ENCODE data around the gene FGF9.
A peak's percentile ranks its signal among the peaks of the same experiment; 100 is the strongest.

The FGF9 gene

GRCh38 chr13:21675095-21675991 is 4.5 kb downstream of the FGF9 start:
- no peak for ATAC-seq

DNA sequence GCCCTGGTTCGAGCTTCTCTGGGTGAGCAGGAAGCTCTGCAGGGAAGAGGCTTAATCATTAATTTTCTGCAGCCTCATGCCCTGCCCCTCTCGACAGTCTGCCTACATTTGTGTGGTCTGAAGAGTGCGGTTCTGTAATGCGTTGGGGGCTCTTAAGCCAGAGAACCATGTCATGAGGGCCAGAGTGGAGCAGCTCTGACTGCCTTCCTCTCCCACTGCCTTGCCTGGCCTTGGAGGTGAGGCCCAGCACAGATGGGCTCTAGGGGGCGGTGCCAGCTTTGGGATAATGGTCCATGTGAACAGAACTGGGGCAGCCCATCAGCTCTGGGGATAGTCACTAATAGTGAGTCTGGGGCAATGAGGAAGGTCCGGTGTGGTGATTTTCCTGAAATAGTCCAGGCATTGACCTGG is 5.7 kb downstream of the FGF9 start:
- no peak for ATAC-seq

GRCh38 chr13:21677075-21677623 is 6.3 kb downstream of the FGF9 start:
- ATAC-seq, result no peak

DNA sequence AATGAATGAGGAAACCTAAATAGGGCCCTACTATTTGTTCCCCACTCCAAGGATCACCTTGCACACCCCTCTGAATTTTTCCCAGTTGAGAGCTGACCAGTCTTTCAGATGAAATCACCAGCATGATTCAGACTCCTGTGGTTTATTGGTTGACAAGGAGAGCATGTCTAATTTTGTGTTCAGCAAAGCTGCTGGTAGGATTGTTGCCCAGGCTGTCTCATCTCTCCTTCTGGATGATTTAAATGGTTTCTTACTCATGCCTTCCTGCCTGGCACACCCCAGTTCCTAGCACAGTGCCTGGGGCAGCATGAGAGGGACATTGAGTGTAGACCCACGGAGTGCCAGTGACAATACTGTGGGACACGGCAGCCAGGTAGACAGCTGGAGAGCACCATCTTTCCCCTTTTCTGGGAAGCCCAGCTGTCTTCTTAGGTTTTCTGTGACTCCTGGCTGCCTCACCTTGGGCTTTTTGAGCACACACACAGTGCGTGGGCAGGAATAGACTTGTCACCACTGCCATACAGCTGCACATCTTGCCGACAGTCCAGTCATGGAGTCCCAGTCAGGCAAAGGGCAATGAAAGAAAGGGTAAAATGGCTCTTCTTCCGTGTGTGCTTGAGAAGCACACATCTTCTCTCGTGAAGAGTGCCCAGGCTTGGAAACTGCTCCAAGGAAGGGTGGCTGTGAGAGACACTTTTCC is 12.3 kb downstream of the FGF9 start:
- no peak for ATAC-seq

- ATAC-seq, result no peak
These were observed 13.7 kb downstream of the FGF9 start for GRCh38 chr13:21684576-21684975.

DNA sequence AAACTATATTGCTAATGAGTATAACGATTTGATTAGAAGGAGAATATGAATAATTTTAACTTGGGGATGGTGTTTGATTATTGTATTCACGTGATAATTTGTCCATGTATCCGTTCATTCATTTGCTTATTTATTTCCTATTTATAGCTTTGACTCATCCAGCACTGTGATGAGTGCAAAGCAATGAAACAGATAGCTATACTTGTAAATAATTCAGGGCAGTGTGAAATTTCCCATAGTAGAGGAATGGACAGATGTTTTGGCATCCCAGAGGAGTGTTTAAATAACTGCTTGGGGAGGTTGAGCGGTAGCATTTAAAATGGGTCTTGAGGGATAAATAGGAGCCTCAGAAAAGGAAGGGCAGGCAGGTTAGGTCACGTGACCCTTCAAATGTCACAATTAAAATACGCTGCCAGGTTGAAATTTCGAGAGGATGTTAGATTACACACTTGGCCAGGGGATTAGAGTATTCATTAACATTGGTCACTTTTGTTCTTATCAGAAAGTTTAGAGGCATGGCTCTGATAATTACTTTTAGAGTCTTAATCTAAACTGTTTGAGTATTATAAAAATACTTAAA is 14.7 kb downstream of the FGF9 start:
- ATAC-seq, result no peak

DNA sequence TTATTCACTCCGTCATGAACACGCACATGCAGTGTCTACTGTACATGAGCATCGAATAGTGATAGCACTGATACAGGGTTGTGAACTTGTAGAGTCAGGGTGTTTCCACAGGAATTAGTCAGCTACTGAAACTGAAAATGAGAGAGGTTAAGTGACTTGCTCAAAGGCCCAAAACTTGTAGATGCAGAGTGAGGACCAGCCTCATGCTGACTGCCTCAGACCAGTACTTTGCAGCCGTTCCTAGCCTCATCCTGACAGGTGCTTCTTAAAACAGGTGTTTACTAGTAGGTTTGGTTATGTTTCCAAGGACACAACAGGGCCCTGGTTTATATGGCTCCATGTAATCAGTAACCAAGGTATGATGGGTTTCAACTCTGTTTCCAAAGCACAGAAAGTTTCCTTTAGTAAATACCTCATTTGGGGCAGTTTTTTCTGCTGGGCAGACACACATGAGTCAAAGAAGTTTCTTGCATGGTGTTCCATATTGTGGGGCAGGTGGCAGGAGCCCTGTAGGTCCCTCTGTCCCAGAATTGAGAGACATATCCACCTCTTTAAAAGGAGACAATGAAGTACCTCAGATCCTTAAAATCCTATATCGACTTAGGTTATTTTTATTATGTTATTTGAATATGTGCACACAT is 16.0 kb downstream of the FGF9 start:
- ATAC-seq, result peak; percentile 95 to 97

DNA sequence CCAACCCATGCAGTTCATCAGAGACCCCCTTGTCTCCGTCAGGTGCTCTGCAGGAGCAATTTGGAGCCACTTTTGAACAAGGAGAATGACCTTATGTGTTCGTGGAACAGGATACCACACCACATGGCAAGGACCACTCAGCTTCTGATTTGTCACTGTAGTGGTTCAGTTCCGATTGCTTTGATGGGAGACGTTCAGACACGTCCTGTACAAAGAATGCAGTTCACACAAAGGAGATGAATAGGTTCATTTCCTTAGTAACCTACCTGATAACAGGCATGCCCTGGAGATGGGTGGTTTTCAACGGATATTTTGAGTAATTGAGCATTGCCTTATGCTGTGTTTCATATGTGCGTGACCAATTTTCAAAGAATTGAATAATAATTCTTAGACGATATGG is 17.2 kb downstream of the FGF9 start:
- ATAC-seq, result no peak

DNA sequence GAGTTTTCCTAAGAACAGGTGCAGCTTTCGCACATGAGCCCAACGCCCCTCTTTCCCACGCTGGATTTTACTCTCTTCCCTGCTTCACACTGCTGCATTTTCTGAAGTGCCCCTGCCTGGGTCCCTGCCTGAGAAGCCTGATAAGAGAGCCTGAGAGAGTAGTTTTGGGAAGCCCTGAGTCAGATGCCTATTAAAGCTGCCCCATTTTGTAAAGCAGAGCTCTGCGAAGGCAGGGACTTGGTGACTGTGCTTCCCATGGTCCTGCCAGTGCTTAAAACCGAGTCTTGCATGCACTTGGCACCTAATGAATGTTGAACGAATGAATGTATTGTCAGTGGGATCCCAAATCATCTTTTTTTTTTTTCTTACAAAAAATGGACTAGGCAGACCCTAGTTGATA is 18.2 kb downstream of the FGF9 start:
- ATAC-seq, result no peak

DNA sequence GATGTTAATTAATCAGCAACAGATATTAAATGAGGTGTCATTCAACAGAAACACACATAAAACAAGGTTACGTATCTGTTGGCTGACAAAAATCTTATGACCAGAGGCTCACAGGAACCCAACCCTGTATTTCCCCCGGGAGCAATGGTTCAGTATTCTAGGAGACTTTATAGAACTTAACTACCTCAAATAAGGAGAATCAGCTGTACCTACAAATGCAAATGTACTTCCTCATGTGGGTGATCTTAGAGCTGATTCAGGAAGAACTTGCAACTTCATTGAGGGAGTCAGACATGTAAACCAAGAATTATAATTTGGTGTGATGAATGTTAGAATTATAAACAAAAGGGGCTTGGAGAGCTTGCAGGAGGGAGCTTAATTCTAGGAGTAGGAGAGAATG is 20.1 kb downstream of the FGF9 start:
- ATAC-seq, result no peak

DNA sequence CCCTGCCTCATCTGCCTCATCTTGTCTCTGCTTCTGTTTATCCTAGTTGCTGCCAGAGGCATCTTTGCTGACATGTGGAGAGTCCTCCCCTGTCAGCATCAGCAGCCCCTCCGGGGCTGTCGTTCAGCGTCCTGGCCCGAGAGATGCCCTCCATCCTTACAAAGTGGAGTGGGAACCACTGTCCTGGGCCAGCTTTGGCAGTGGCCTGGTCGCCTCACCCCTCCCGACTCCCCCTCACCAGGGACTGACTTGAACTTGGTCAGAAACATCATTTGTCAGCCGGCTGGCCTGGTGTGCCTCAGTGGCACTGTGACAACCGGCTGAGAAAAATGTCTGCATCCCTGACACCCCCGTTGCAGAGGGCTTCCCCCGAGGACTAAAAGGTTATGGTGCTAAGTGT is 20.6 kb downstream of the FGF9 start:
- ATAC-seq, result no peak

- no peak for ATAC-seq
These were observed 21.1 kb downstream of the FGF9 start for GRCh38 chr13:21691928-21692327.

DNA sequence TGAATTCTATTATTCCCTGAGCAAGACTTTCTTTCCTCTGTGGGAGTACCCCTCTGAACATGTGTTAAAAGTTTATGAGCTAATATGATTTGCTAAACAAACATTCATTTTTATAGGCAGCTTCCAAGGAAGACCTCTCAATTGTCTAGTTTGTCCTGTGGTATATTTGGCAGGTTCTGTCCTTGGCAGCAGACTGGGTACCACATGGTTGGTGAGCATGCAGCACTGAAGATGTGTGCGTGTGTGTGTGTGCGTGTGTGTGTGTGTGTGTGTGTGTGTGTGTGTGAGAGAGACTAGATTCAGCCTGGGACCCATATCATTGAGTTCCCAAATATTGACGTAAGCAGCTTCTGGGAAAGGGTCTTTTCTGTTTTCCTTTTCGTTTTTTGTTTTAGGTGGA is 24.0 kb downstream of the FGF9 start:
- no peak for ATAC-seq

DNA sequence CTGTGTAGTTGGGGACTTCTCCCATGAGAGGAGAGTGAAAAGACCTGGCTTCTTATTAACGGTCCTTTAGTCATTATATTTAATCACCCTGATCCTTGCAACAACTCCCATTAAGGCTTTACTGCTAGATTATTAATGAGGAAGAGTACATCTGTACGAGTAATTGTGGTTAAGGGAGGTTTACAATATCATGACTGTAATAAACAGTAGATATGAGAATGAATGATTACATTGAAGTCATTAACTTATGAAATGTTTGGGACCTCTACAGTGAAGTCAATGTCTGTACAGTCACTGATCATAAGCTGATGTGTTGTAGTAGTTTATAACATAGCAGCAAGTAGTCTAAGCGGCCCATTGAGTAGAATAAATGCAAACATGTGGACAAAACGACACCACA is 24.7 kb downstream of the FGF9 start:
- ATAC-seq, result no peak

- ATAC-seq, result no peak
These were observed 26.1 kb downstream of the FGF9 start for GRCh38 chr13:21696865-21697448.

- ATAC-seq, result no peak
These were observed 28.2 kb downstream of the FGF9 start for GRCh38 chr13:21698817-21699679.

GRCh38 chr13:21701460-21701859 is 30.6 kb downstream of the FGF9 start:
- no peak for ATAC-seq

- ATAC-seq, result no peak
These were observed 33.0 kb downstream of the FGF9 start for GRCh38 chr13:21703846-21704245.

DNA sequence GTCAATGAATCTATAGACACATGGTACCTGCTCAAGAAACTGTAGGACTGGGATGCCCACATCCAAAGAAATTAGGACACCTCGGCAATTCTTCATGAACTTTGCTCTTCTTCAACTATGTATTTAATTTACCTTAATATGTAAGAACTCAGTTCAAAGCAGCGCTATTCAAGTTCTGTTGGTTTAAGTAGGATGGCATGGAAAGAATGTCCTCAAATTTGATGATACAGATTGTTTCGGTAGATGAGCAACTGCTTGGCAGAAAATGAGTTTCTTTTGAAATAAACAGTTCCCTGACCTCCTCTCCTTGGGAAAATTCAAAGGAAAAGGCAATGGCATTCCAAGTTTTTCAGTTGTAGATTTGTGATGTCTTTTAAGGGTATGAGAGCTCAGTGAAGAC is 36.7 kb downstream of the FGF9 start:
- no peak for ATAC-seq

DNA sequence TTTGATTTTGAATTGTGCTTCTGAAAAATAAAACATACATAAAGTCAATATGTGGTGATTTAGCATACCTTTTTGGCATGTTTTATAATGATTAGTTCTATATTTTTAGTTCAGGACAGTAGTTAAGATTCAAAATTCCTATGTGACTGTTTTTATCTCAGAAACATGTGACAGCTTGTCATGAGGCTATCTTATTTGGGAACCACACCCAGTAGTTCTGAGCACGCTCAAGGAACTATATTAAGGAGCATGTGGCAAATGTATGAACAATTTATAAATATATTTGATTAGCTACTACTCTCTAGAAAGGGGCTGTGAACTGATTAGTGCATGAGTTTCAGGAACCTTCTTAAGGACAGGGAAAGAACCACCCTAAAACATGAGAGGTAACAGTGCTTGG is 38.8 kb downstream of the FGF9 start:
- ATAC-seq, result no peak

GRCh38 chr13:21710163-21710562 is 39.3 kb downstream of the FGF9 start:
- no peak for ATAC-seq

GRCh38 chr13:21717817-21718216 is 46.9 kb downstream of the FGF9 start:
- no peak for ATAC-seq

All from activated CD4-positive, CD25-positive, alpha-beta regulatory T cell treated with anti-CD3 and anti-CD28 coated beads, Interleukin-2, amount 50 U/mL, for 24 hours (primary cell).